CD14-positive monocyte (primary cell): ENCODE results near the gene BTBD1. TPM values are rescaled to one million over a fixed set of nuclear protein-coding genes. Genes with fewer than 3 reads are reported as not detected.

Source experiments
- DNase-seq, 3 donors: peaks; one replicate each; pipeline ENCODE4 v3.0.0-alpha.2; 2011 to 2022
- H2AFZ ChIP-seq: 2 replicates; pipeline ENCODE4 v1.6.0; 2012; ENCODE audit warnings: mild to moderate bottlenecking, low read depth, low read length, inconsistent platforms; ENCODE audit not compliant: insufficient read depth, poor library complexity, severe bottlenecking
- H3K27ac ChIP-seq, 2 donors: 1 replicate in 1 of 2; 2 replicates in 1 of 2; pipeline ENCODE4 v1.5.1; 2012 to 2013; ENCODE audit warnings: low read length in 2 of 2, control low read depth in 1 of 2, inconsistent platforms in 1 of 2, low read depth in 1 of 2, mild to moderate bottlenecking in 1 of 2
- H3K27me3 ChIP-seq, 2 donors: one replicate each; pipeline versions ENCODE4 v1.6.0 to v1.6.1; 2011 to 2013; ENCODE audit warnings: low read length in 2 of 2; ENCODE audit not compliant: control insufficient read depth in 2 of 2, insufficient read depth in 2 of 2
- H3K36me3 ChIP-seq, 2 donors: replicated peaks in 1 of 2; 1 replicate in 1 of 2; 2 replicates in 1 of 2; pipeline versions ENCODE4 v1.5.1 to v1.6.1; 2012 to 2013; ENCODE audit warnings: low read length in 2 of 2, control low read depth in 1 of 2, inconsistent platforms in 1 of 2, mild to moderate bottlenecking in 1 of 2; ENCODE audit not compliant: insufficient read depth in 2 of 2, control insufficient read depth in 1 of 2
- H3K4me1 ChIP-seq, 2 donors: 1 replicate in 1 of 2; 2 replicates in 1 of 2; pipeline versions ENCODE4 v1.5.1 to v1.6.1; 2012 to 2013; ENCODE audit warnings: low read length in 2 of 2, control low read depth in 1 of 2, inconsistent platforms in 1 of 2, mild to moderate bottlenecking in 1 of 2, moderate library complexity in 1 of 2; ENCODE audit not compliant: insufficient read depth in 2 of 2, control insufficient read depth in 1 of 2
- H3K4me2 ChIP-seq: replicated peaks from 2 replicates; pipeline ENCODE3; 2012; ENCODE audit warnings: low read length, moderate library complexity, mild to moderate bottlenecking; ENCODE audit not compliant: poor library complexity, severe bottlenecking; ENCODE audit errors: extremely low read depth
- H3K4me3 ChIP-seq, 3 experiments: fragments of 200-600 bp in 1 of 3; sonication (generic) in 1 of 3; replicated peaks in 1 of 3; 1 replicate in 2 of 3; 2 replicates in 1 of 3; pipeline ENCODE4 v1.5.1; 2011 to 2013; ENCODE audit warnings: low read length in 3 of 3, mild to moderate bottlenecking in 3 of 3, control low read depth in 2 of 3, low read depth in 2 of 3, inconsistent platforms in 1 of 3, moderate library complexity in 1 of 3
- H3K79me2 ChIP-seq: 2 replicates; pipeline ENCODE4 v1.6.0; 2012; ENCODE audit warnings: mild to moderate bottlenecking, control low read depth, inconsistent platforms, low read length, moderate library complexity; ENCODE audit not compliant: insufficient read depth
- H3K9ac ChIP-seq: 2 replicates; pipeline ENCODE4 v1.6.0; 2017; ENCODE audit warnings: low read length, mild to moderate bottlenecking; ENCODE audit not compliant: insufficient read depth, poor library complexity, severe bottlenecking
- H3K9me3 ChIP-seq, 2 donors: replicated peaks in 1 of 2; 1 replicate in 1 of 2; 2 replicates in 1 of 2; pipeline versions ENCODE4 v1.5.1 to v1.6.1; 2012 to 2013; ENCODE audit warnings: low read length in 2 of 2, control low read depth in 1 of 2; ENCODE audit not compliant: control insufficient read depth in 1 of 2, insufficient read depth in 1 of 2
- H4K20me1 ChIP-seq: 2 replicates; pipeline ENCODE4 v1.6.0; 2012; ENCODE audit warnings: mild to moderate bottlenecking, low read length, control low read depth, moderate library complexity; ENCODE audit not compliant: insufficient read depth
- H3K27ac Mint-ChIP-seq, 7 donors: one replicate each; pipeline ENCODE4 v1.8.0; 2020; ENCODE audit warnings: mild to moderate bottlenecking in 7 of 7, mixed read lengths in 7 of 7, moderate library complexity in 6 of 7, inconsistent platforms in 2 of 7
- H3K27me3 Mint-ChIP-seq, 3 donors: one replicate each; pipeline ENCODE4 v1.8.0; 2021 to 2022; ENCODE audit warnings: low read depth in 3 of 3, mild to moderate bottlenecking in 3 of 3, mixed read lengths in 3 of 3, moderate library complexity in 3 of 3, inconsistent platforms in 1 of 3
- H3K36me3 Mint-ChIP-seq, 2 donors: one replicate each; pipeline ENCODE4 v1.8.0; 2020; ENCODE audit warnings: mixed read lengths in 2 of 2, inconsistent platforms in 1 of 2, mild to moderate bottlenecking in 1 of 2
- H3K4me1 Mint-ChIP-seq: one replicate; pipeline ENCODE4 v1.8.0; 2020; ENCODE audit warnings: mild to moderate bottlenecking, mixed read lengths
- H3K4me3 Mint-ChIP-seq, 2 donors: one replicate each; pipeline ENCODE4 v1.8.0; 2020; ENCODE audit warnings: mild to moderate bottlenecking in 2 of 2, mixed read lengths in 2 of 2, moderate library complexity in 1 of 2
- H3K9me3 Mint-ChIP-seq, 7 donors: one replicate each; pipeline ENCODE4 v1.8.0; 2020 to 2022; ENCODE audit warnings: mixed read lengths in 7 of 7, mild to moderate bottlenecking in 6 of 7, moderate library complexity in 6 of 7, inconsistent platforms in 2 of 7
- WGBS: methylation state at CpG from one replicate; pipeline ENCODE4 v1.1.5; 2013; ENCODE audit warnings: missing lambda C conversion rate; ENCODE audit not compliant: insufficient coverage; 5-methylcytosine and 5-hydroxymethylcytosine counted together
- intact Hi-C, 2 donors: fragments of 100-400 bp; cut with micrococcal nuclease; formaldehyde crosslinking; loops; one replicate each; pipeline versions ENCODE4 v1.15.0 to v1.15.1; 2023
- polyA plus RNA-seq, 3 donors: library from polyadenylated mRNA; depleted of rRNA in 1 of 3; unstranded in 2 of 3; stranded (reverse) in 1 of 3; fragments of 300-500 nt in 2 of 3; fragments of >200 nt in 1 of 3; fragmentation: Illumina TruSeq in 2 of 3; gene quantifications; 1 replicate in 2 of 3; 2 replicates in 1 of 3; pipeline ENCODE4 v1.2.3, GENCODE V29; 2012 to 2021
- TF ChIP-seq, protein P1 (sequence below): fragments of 200-600 bp; IDR thresholded peaks from one replicate; pipeline ENCODE4 v1.8.0; 2022; ENCODE audit warnings: antibody characterized with exemption, mild to moderate bottlenecking

Gene BTBD1
- polyA plus RNA-seq, 3 donors: 18.0 to 48.8 (median 37.2) TPM

DNA sequence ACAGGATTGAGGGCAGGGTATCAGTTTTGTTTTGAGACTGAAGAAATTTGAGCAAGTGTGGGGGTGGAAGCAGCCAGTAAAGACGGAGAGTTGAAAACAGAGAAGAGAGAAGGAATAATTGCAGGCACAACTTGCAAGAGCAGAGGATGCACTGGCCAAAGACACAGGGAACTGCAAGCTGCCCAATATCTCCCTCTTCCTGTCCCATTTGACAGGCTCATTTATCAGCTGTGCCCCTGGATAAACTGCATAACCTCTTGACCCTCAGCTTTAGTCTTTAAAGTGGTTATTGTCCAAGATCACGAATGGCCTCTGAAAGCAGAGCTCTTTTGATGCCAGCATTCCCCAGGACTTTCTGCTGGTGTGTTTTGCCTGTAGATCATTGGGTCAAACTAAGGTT is 86.1 kb downstream of the BTBD1 start:
- Histone ChIP-seq H4K20me1 (no peaks in the 10 kb centered on the region), H3K9ac (no peak overlapping the region), H3K27ac (no peak overlapping the region), H3K27me3 (no peaks in the 10 kb centered on the region), H3K4me2 (no peak overlapping the region), H2AFZ (no peak overlapping the region), H3K4me1 (peaks cover 6 to 9% of the 10 kb centered on the region in 2 donors), H3K79me2 (no peaks in the 10 kb centered on the region), H3K36me3 (no peaks in the 10 kb centered on the region), H3K4me3 (no peak overlapping the region), H3K9me3 (no peaks in the 10 kb centered on the region)
- Mint-ChIP-seq H3K36me3 (peaks cover 0 to 5% of the 10 kb centered on the region in 2 donors), H3K4me1 (peaks cover 10% of the 10 kb centered on the region), H3K27me3 (peaks cover 0 to 2% (median 0%) of the 10 kb centered on the region in 3 donors), H3K4me3 (no peak overlapping the region), H3K9me3 (peaks cover 0 to 2% (median 0%) of the 10 kb centered on the region in 7 donors), H3K27ac (no peak overlapping the region)
- intact Hi-C loops: no loop called here
- TF ChIP-seq, protein P1, sequence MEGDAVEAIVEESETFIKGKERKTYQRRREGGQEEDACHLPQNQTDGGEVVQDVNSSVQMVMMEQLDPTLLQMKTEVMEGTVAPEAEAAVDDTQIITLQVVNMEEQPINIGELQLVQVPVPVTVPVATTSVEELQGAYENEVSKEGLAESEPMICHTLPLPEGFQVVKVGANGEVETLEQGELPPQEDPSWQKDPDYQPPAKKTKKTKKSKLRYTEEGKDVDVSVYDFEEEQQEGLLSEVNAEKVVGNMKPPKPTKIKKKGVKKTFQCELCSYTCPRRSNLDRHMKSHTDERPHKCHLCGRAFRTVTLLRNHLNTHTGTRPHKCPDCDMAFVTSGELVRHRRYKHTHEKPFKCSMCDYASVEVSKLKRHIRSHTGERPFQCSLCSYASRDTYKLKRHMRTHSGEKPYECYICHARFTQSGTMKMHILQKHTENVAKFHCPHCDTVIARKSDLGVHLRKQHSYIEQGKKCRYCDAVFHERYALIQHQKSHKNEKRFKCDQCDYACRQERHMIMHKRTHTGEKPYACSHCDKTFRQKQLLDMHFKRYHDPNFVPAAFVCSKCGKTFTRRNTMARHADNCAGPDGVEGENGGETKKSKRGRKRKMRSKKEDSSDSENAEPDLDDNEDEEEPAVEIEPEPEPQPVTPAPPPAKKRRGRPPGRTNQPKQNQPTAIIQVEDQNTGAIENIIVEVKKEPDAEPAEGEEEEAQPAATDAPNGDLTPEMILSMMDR: no peak
- DNase-seq: no peak
- 100% methylated on average over 1 of the region's 2 CpGs for WGBS

DNA sequence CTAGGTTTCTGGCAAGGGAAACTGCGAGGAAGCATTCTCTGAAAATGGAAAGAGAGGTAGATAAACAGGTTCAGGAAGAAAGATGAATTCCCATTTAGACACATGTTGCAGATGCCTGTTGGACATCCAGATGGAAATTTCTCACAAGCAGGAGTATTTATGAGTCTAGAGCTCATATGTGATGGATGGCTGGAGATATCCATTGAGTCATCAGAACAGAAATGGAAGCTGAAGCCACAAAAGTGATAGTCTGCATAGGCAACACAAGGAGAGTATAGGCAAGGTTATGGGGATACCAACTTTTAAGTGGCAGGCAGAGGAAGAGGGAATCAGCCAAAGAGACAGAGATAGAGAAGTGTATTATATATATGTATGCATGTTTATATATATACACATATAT is 87.3 kb downstream of the BTBD1 start:
- Histone ChIP-seq H3K79me2 (no peaks in the 10 kb centered on the region), H3K4me1 (no peaks in the 10 kb centered on the region), H3K4me3 (no peak overlapping the region), H4K20me1 (no peaks in the 10 kb centered on the region), H3K27me3 (no peaks in the 10 kb centered on the region), H3K36me3 (no peaks in the 10 kb centered on the region), H3K27ac (no peak overlapping the region), H3K9me3 (no peaks in the 10 kb centered on the region), H3K9ac (no peak overlapping the region), H3K4me2 (no peak overlapping the region), H2AFZ (no peak overlapping the region)
- Mint-ChIP-seq H3K27me3 (peaks cover 0 to 2% (median 0%) of the 10 kb centered on the region in 3 donors), H3K36me3 (peaks cover 0 to 5% of the 10 kb centered on the region in 2 donors), H3K27ac (no peak overlapping the region), H3K4me3 (no peak overlapping the region), H3K4me1 (no peaks in the 10 kb centered on the region), H3K9me3 (no peaks in the 10 kb centered on the region)
- no peak for DNase-seq
- WGBS: 100% methylated on average over 1 of the region's 1 CpG
- TF ChIP-seq, protein P1: no peak
- intact Hi-C loops: no loop called here
